GM18520 (cell line): ENCODE results near the gene RBPJ.
"Not testable (repeated sequence)": the region's sequence is repeated elsewhere in the genome, so short reads cannot be mapped to it uniquely, and the experiment has no call there.

Experiments
- ATAC-seq: cut with Tn5 transposase; IDR thresholded peaks from one replicate; pipeline ENCODE4 v1.9.1; 2021; ENCODE audit not compliant: unreplicated experiment

The RBPJ gene

GRCh38 chr4:26300314-26301307, 20.2 kb upstream of the RBPJ start:
- ATAC-seq, result no peak

DNA sequence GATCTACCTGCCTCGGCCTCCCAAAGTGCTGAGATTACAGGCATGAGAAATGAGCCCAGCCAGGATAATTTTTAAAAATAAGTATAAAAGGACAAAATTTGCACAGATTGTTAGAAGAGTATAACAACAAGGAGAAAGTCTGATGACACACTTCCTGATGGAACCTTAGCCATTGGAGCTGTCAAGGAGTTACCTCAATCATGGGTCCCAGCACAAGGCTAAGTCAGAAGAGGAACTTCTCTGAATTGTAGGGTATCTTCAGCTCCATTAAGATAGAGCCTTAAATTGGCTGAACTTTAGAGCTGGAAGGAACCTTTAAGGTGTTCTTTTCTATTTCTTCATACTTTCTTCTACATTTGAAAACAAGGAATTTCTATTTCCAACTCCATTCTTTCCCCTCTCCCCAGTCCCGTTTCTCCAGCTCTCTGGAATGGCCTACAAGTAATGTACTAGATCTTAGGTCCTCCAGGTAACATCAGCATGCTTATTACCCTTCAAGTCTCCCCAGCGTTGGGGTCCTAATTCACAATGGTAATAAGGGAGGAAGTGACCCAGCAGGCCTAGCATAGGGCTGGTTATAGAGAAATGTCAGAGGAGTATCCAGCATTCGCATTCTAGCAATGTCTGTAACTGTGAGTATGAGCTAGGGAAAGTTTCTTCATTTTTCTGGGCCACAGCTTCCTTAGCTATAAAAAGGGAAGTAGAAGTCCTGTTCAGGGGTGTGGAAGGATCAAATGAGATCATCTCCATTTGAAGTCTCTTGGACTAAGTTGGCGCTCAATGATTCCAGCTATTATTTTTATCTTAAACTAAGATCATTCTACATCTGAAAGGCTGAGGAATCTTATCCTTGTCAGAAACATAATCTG, 18.5 kb upstream of the RBPJ start:
- ATAC-seq, result no peak

DNA sequence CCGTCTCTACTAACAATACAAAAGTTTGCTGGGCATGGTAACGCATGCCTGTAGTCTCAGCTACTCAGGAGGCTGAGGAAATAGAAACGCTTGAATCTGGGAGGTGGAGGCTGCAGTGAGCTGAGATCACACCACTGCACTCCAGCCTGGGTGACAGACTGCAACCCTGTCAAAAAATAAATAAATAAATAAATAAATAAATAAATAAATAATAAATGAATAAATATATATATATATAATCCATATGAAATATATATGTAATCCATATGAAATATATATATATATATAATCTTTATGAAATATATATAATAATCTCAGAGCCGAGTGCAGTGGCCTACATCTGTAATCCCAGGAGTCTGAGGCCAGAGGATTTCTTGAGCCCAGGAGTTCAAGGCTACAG, 17.8 kb upstream of the RBPJ start:
- no peak for ATAC-seq

DNA sequence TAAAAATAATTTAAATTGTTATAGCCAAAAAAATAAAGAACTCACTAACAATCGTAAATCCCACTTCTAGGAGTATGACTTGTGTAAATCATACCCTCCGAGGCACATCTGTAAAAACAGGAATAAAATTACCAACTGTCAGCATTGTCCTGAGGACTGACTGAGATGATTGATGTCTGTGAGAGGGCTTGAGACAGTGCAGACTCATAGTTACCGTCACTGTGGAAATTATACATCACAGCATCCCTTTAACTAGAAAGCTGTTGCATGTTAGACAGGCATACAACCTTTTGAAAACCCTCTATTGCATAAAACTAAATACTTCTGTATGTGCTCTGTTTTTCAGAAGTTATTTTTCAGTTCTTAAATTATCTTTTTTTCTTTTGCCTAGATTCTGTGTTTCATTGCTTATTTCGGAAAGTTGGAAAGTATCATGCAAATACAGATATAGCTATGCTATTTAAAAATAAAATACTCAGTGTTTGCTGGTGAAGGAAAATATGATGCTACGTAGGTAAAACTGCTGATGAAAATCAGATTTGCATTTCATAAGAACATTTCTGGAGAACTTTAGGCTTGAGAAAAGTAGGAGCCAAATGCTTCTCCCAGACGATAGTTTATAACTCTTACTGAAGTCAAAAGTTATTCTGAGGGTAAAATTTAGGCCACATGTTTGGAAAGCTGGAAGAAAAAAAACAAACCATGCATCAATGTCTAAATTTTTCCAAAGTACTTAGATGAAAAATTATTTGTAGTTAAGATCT, 13.6 kb upstream of the RBPJ start:
- ATAC-seq, result no peak

GRCh38 chr4:26308568-26308967, 12.2 kb upstream of the RBPJ start:
- no peak for ATAC-seq

- ATAC-seq, result no peak
These were observed 10.6 kb upstream of the RBPJ start for GRCh38 chr4:26310264-26310663.

GRCh38 chr4:26311633-26312032, 9.2 kb upstream of the RBPJ start:
- ATAC-seq, result no peak

GRCh38 chr4:26315316-26315932, 5.4 kb upstream of the RBPJ start:
- ATAC-seq, result not testable (repeated sequence)

- no peak for ATAC-seq
These were observed 3.0 kb upstream of the RBPJ start for GRCh38 chr4:26317766-26318165.

- ATAC-seq, result peak; percentile 64
These were observed 1.3 kb upstream of the RBPJ start for GRCh38 chr4:26319467-26319948.

DNA sequence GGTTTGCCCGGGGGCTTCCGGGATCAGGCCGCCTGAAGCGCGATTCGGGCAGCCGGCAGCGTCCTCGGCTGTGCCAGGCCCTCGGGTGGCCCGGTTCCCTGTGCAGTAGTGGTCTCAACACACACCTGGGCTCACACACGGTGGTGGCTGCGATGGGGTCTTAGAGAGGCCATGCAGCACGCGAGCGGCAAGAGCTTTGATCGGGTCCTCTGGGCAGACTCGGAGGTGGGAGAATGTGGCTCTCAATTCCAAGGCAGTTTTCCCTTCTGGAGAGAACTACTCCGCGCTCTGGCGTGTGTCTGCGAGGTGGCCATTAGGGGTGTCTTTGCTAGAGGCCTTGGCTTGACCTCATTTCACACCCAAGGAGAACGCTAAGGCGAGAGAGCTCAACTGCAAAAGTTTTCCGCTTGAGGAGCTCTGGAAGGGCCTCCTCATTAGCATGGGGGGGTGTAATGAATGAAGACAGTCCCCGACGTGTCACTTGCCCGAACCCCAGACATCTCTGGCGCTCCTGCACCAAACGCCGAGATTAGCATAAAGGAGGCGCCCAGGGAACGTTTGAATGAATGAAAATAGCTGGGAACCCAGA, 771 bp upstream of the RBPJ start:
- ATAC-seq, result peak; percentile 9

- ATAC-seq, result no peak
These were observed 783 bp downstream of the RBPJ start for GRCh38 chr4:26321373-26322221.

DNA sequence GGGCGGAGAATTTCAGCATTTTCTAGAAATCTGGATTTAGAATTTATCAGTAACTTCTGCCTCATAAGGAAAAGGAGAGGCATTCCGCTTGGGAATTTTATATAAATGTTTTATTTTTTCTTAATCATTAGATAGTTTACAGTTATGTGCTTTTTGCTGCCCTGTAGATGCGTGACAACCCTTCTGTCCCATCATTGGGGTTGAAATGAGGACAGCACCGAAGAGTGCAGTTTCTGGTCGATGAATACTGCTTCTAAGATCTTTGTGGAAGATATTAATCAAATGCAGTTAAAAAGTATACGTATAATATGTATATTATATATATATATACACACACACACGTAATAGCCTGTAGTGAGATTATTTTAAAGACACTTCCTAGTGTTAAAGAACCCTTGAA, 1.5 kb downstream of the RBPJ start:
- no peak for ATAC-seq

DNA sequence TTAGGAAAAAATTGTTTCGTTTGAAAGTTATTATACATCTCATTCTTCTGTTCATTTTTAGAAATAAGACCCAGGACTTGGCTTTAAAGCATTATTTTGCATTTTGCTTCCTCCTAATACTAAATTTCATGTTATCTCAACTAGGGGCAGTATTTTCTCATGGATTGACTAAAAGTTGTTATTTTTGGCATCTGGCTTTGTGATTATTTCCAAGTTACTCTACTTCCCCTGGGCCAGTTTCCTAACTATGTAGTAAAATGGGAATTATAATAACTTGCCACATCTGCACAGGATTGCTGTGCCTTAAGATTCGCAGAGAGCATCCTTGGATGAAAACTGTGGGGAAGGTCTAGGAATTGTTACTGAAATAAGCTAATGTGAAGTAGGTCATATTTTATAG, 3.0 kb downstream of the RBPJ start:
- ATAC-seq, result no peak

DNA sequence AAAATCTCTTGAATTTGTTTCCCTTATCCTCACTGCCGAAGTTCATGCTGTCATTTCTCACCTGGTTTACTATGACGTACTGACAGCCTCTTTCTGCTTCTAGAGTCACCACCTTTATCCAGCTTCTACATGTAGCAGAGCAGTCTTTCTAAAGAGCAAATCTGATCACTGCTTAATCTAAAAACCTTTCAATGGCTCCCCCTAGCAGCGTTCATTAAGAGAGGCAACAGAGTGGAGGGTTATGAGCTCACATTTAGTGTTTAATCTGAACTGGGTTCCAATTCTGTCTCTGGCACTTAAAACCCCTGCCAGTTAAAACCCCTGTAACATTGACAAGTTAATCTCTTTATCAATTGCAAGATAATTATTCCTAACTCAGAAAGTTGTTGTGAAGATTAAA, 4.4 kb downstream of the RBPJ start:
- no peak for ATAC-seq

DNA sequence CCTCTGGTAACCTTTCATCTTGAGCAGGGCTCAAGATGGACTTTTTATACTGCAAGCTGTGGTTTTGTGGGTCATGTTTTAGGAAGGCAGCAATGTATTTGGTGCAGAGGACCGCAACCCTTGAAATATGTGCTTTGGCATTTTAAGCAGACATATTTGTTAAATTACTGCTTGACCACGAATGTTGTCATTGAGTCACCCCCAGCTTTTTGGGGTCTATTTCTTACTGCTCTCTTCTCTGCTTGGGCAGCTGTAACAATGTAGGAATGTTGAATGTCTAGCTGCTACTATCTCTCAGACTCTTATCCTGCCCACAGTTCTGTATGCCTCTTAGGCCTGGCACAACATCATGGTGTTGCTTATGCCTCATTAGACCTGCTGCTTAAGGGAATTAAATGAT, 6.0 kb downstream of the RBPJ start:
- no peak for ATAC-seq

- no peak for ATAC-seq
These were observed 9.5 kb downstream of the RBPJ start for GRCh38 chr4:26330186-26330787.

GRCh38 chr4:26330946-26331345, 10.1 kb downstream of the RBPJ start:
- ATAC-seq, result no peak
